LNCAP (cell line): ENCODE data around the gene NFE2L2.

Experiments
- TF ChIP-seq, protein P1 (sequence below): fragments of 450-650 bp; IDR thresholded peaks from 2 replicates; pipeline ENCODE4 v1.5.1; 2017; ENCODE audit warnings: mild to moderate bottlenecking

NFE2L2 gene

DNA sequence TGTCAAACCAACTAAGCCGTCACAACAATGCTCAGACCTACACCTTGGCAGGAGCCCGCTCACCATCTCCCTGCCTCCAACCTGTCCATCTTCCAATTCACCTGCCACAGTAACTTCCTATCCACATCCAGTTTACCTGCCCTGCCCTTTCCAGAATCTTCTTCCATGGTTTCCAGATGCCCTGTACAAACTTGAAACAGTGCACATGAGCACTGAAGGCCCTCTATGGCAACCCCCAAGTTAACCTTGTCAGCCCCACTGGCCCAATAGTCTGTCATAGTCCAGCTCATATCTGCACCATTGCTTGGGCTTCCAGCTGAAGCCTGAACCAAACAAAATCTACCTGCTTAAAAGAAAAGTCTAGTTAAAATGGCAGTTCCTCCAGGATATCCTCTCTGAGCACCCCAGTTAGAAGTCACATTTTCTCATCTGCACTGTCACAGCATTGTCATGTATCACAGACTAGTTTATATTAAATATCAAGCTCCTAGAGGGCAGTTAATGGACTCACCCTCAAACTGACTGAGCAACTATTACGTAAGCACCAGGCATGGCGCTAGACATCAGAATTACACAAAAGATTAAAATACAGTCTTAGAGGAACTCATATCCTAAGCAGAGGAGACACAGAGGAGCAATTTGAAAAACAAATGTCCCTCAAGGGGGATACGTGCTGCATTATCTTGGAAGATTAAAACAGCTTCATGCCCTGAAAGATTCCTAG is 11.6 kb downstream of the NFE2L2 start:
- TF ChIP-seq, protein P1, sequence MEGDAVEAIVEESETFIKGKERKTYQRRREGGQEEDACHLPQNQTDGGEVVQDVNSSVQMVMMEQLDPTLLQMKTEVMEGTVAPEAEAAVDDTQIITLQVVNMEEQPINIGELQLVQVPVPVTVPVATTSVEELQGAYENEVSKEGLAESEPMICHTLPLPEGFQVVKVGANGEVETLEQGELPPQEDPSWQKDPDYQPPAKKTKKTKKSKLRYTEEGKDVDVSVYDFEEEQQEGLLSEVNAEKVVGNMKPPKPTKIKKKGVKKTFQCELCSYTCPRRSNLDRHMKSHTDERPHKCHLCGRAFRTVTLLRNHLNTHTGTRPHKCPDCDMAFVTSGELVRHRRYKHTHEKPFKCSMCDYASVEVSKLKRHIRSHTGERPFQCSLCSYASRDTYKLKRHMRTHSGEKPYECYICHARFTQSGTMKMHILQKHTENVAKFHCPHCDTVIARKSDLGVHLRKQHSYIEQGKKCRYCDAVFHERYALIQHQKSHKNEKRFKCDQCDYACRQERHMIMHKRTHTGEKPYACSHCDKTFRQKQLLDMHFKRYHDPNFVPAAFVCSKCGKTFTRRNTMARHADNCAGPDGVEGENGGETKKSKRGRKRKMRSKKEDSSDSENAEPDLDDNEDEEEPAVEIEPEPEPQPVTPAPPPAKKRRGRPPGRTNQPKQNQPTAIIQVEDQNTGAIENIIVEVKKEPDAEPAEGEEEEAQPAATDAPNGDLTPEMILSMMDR: no peak

DNA sequence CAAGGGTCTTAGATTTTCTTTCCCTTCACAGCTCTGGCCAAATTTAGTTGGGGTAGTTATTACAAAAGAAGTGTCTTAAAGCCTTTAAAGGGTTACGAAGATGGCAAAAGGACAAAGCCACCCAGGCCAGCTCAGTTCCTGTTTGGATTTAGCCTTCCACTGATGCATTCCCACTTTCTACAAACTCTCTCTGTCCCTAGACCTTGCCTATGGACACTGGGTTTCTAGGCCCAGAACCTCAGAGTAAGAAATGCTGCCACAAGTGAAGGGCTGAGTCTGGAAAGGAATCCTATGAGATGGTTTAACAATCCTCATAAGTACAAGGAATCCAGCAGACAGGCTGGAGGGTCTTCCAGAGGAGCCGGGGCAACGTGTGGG is 13.4 kb downstream of the NFE2L2 start:
- TF ChIP-seq, protein P1: no peak

DNA sequence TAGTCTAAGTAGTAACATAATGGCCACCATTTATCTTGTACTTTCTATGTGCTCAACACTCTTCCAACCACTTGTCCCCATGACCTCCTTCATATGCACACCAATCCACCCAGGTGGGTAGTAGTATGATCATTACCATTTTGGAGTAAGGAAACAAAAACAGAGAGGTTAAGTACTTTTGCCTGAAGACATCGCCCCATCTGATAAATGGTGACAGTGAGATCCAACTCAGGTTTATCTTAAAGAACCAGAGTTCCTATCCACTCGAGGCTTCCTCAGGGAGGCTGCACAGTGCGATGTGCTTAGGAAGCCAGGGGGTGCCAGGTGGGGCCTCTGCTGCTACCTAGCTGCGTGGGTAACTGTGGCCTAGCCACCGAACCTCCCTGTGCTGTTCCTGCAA is 14.1 kb downstream of the NFE2L2 start:
- TF ChIP-seq, protein P1: no peak

DNA sequence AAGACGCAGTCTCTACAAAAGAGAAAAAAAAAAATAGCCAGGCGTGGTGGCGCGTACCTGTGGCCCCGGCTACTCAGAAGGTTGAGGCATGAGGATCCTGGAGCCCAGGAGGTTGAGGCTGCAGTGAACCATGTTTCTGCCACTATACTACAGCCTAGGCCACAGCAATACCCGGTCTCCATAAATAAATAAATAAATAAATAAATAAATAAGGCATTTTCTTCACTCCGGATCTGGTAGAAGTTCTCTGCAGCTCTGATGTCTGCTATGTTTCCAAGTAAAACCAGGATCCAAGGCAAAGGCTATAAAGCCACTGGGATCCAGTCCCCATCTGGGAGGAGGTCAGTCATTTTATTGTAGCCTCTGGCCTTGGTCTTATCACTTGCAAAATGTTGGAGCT is 15.5 kb downstream of the NFE2L2 start:
- TF ChIP-seq, protein P1: no peak

DNA sequence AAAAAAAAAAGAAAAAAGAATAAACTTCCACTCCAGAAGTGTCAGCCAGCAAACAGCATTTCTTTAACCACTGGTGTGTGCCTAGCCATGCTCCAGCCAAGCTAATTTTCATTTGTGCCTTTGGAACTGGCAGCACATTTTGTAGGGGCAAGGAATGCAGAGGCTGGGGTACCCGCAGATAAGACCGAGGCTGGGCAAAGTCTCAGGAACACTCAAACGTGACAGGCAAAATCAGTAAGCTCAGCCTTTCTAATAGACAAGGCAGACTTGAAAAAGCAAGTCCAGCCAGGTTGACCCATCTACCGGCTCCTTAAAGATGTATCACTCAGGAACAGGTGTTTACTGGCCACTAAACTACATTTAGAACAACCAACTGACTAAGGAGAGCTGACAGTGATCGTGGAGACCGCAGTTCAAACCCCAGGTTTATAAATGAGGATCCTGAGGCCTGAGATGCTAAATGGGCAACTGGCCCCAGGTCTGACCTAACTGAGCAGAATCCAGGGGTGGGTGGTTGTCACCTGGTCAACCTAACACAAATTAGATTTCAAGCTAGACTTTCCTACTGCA is 16.7 kb downstream of the NFE2L2 start:
- TF ChIP-seq, protein P1: no peak

DNA sequence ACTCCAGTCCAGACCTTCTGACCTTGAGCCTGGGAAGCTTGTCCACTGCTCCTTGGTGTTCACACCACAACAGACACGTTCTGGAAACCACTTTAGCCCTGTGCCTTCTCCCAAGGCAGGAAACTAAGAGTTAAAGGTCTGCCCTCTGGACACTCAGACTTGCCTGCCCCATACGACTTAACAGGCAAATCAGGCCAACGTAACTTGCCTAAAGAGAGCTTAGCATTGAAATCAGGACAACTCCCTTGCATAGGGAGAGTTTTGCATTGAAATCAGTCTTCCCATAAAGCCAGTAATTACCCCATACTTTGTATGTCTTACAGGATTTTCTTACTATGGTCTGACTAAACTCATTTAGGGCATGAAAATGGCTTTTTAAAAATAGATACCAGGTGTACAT is 18.5 kb downstream of the NFE2L2 start:
- TF ChIP-seq, protein P1: no peak

DNA sequence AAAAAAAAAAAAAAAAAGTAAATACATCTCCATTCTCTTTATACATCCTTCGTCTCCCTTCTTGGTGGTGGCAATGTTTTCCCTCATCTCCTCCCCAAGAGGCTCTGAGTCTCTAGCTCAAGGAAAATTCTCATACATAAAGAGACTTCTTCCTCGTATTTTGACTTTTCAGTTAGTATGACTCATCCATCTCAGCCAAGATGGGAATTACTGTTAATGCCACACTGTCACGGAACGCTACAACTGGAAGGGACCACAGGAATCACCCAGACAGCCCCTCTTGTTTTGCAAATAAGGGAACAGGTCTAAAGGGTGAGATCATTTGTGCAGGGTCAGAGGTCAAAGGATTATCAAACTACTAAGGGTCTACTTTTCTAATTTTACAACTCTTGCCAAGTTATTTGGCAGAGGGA is 19.5 kb downstream of the NFE2L2 start:
- TF ChIP-seq, protein P1: no peak
